Coronary artery (tissue), 2 donors: Measurements from ENCODE around the gene BIRC2.
"Not testable (repeated sequence)": the region's sequence is repeated elsewhere in the genome, so short reads cannot be mapped to it uniquely, and the experiment has no call there.

Source experiments
- DNase-seq: peaks from one replicate; pipeline ENCODE4 v3.0.0-alpha.2; 2017; ENCODE audit warnings: low spot score
- H3K27ac ChIP-seq, 2 donors: fragments of 200-600 bp; sonication (generic); one replicate each; pipeline ENCODE4 v1.5.1; 2016 to 2019
- H3K4me3 ChIP-seq: fragments of 200-600 bp; sonication (generic); 2 replicates; pipeline ENCODE4 v1.5.1; 2016; ENCODE audit warnings: mild to moderate bottlenecking, moderate library complexity
- CTCF ChIP-seq: fragments of 200-600 bp; sonication (generic); IDR thresholded peaks from one replicate; pipeline ENCODE4 v1.5.1; 2019; ENCODE audit warnings: antibody characterized with exemption

The BIRC2 gene

GRCh38 chr11:102346748-102347461 is at the start of gene BIRC2:
Gene BIRC2, plus strand, starts transcription at chr11:102347214. Its CDS starts 2,641 bp downstream, at chr11:102349855.
- peak within 1 kb of the TSS; percentile 75 for H3K4me3 ChIP-seq
- peak; percentile 55 for TF ChIP-seq CTCF

GRCh38 chr11:102300837-102301236 is 46.2 kb upstream of the BIRC2 start:
- not testable (repeated sequence) for H3K27ac ChIP-seq, DNase-seq

More at GRCh38 chr11:102346748-102347461, at the start of gene BIRC2:
- DNase-seq = peak; percentile 94
- H3K27ac ChIP-seq = peak within 1 kb of the TSS; percentile 92 to 99

GRCh38 chr11:102302241-102302640 is 44.8 kb upstream of the BIRC2 start:
- H3K27ac ChIP-seq = no peak overlapping the region

More at GRCh38 chr11:102300837-102301236, 46.2 kb upstream of the BIRC2 start:
- H3K4me3 ChIP-seq = not testable (repeated sequence)

GRCh38 chr11:102304686-102305085 is 42.3 kb upstream of the BIRC2 start:
- Histone ChIP-seq H3K27ac (no peak overlapping the region), H3K4me3 (no peak overlapping the region)
- no peak for TF ChIP-seq CTCF
- DNase-seq = no peak

More at GRCh38 chr11:102302241-102302640, 44.8 kb upstream of the BIRC2 start:
- no peak for DNase-seq
- H3K4me3 ChIP-seq = no peak overlapping the region
- no peak for TF ChIP-seq CTCF

- no peak for TF ChIP-seq CTCF
- Histone ChIP-seq H3K4me3 (no peak overlapping the region), H3K27ac (no peak overlapping the region)
- DNase-seq = no peak
Observed at GRCh38 chr11:102305352-102306047, 41.5 kb upstream of the BIRC2 start.

- Histone ChIP-seq H3K27ac (no peak overlapping the region), H3K4me3 (no peak overlapping the region)
- TF ChIP-seq CTCF = no peak
- DNase-seq = no peak
Observed at GRCh38 chr11:102306048-102306597, 40.9 kb upstream of the BIRC2 start.

GRCh38 chr11:102306817-102307726 is 39.9 kb upstream of the BIRC2 start:
- H3K27ac ChIP-seq = no peak overlapping the region
- no peak overlapping the region for H3K4me3 ChIP-seq
- DNase-seq = no peak
- TF ChIP-seq CTCF = no peak
